ENCODE measurements around the gene GRK5. TPM values are rescaled to one million over a fixed set of nuclear protein-coding genes. Genes with fewer than 3 reads are reported as not detected.

GRK5 gene
- total RNA-seq, 1 donor from 2014 or later, result 21.3 TPM

DNA sequence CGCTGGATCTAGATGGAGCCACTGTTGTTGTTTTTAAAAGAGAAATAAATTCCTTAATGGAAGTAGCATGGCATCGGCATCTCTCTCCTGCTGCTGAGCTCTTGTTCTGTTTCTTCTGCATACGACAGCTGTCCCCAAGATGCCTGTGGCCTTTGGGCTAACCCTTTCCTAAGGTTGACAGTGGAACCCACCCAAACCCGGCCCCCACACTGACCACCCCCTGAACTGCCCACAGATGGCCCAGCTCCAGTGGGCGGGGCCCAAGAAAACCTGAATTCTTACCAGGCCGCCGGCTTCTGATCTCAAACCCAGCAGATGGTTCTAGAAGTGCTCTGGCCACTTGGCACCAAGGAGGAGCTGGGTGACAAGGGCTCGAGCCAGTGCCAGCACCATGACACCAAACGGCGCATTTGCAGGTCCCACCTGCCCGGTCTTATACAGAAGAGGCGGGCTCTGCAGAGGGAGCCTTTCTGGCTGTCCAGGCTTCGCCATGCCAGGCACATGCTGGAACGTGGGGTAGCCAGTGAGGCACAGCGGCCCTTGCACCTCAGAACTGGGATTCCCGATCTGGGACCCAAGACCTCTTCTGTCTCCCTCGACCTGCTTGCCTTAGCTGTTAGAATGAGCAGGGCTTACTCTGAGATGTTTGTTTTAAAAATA, 252.4 kb downstream of the GRK5 start:
- Mint-ChIP-seq H3K4me3 (no peak overlapping the region), H3K27ac (no peak overlapping the region), H3K4me1 (peaks cover 54% of the 10 kb centered on the region), H3K27me3 (no peaks in the 10 kb centered on the region), H3K36me3 (ENCODE audit: low read depth) (peaks cover 19% of the 10 kb centered on the region), H3K9me3 (no peaks in the 10 kb centered on the region)
- intact Hi-C loops (cut with micrococcal nuclease), result loop anchor here (5.0 kb wide), 3 partner anchors 82 to 153 kb away; partner anchors contain the start of genes RGS10 and TIAL1
- TF ChIP-seq, protein P1, sequence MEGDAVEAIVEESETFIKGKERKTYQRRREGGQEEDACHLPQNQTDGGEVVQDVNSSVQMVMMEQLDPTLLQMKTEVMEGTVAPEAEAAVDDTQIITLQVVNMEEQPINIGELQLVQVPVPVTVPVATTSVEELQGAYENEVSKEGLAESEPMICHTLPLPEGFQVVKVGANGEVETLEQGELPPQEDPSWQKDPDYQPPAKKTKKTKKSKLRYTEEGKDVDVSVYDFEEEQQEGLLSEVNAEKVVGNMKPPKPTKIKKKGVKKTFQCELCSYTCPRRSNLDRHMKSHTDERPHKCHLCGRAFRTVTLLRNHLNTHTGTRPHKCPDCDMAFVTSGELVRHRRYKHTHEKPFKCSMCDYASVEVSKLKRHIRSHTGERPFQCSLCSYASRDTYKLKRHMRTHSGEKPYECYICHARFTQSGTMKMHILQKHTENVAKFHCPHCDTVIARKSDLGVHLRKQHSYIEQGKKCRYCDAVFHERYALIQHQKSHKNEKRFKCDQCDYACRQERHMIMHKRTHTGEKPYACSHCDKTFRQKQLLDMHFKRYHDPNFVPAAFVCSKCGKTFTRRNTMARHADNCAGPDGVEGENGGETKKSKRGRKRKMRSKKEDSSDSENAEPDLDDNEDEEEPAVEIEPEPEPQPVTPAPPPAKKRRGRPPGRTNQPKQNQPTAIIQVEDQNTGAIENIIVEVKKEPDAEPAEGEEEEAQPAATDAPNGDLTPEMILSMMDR (IDR thresholded peaks at IDR 0.05), result no peak
- ChIA-PET CTCF (interaction anchor here (1.9 to 2.0 kb wide), 2 partner anchors 19 to 30 kb away, joined by 7 to 8 read pairs; no protein-coding TSS in a partner anchor), POLR2A (interaction anchor here (0.7 to 2.3 kb wide), 5 partner anchors 14 to 30 kb away, joined by 3 to 13 read pairs (median 4); no protein-coding TSS in a partner anchor)
- ATAC-seq (ENCODE audit: low read depth), result no peak
- no peak for DNase-seq

DNA sequence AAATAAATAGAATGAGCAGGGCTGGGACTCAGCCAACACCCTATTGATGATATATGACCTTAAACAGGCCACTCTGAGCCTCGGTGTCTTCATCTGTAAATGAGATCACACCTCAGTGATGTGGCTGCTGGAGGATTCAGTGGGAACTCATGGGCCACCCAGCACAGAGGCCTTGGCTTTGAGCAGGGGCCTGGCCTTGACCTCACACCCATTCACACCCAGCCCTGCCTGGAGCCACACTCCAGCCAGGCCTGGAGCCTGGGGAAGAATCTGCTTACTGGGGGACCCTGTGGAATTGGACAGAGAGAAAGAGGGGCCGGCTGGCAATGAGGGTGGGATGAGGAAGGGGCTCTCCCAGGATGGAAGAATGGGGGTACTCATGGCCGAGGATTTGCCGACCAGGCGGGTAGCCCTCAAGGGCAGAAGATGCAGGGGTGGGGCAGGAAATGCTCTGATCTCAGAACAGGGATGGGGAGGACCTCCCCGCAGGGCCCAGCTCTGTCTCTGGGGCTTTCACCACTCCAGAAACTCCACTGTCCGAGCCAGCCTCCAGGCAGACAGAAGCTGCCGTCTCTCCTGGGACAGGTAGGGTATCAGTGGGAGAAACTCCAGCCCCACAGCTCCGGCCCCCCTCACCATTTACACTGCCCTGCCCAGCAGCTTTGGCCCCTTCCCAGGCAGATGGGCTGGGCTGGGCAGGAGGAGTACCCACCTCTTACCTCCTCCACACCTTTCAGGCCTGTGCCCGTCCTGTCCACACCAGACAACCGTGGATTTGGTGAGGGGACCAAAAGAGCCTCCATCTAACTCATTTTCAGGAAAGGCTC, 253.2 kb downstream of the GRK5 start:
- H3K9me3 Mint-ChIP-seq, result no peaks in the 10 kb centered on the region
- no peak for ATAC-seq (ENCODE audit: low read depth)
- ChIA-PET POLR2A (interaction anchor here (0.6 to 2.3 kb wide), 6 partner anchors 16 to 82 kb away, joined by 3 to 21 read pairs (median 6); partner anchors contain the start of gene RGS10), CTCF (interaction anchor here (1.0 to 1.4 kb wide), 2 partner anchors 29 to 82 kb away, joined by 3 to 5 read pairs; partner anchors contain the start of gene RGS10)
- TF ChIP-seq, protein P1 (IDR thresholded peaks at IDR 0.05), result no peak
- H3K27ac Mint-ChIP-seq, result peak overlapping the region; percentile 46
- intact Hi-C loops (cut with micrococcal nuclease), result loop anchor here (1.0 to 5.0 kb wide), 4 partner anchors 18 to 153 kb away; partner anchors contain the start of gene RGS10
- H3K4me1 Mint-ChIP-seq, result peaks cover 46% of the 10 kb centered on the region
- H3K27me3 Mint-ChIP-seq, result peaks cover 4% of the 10 kb centered on the region
- H3K36me3 Mint-ChIP-seq (ENCODE audit: low read depth), result peaks cover 15% of the 10 kb centered on the region
- H3K4me3 Mint-ChIP-seq, result no peak overlapping the region
- DNase-seq, result no peak

DNA sequence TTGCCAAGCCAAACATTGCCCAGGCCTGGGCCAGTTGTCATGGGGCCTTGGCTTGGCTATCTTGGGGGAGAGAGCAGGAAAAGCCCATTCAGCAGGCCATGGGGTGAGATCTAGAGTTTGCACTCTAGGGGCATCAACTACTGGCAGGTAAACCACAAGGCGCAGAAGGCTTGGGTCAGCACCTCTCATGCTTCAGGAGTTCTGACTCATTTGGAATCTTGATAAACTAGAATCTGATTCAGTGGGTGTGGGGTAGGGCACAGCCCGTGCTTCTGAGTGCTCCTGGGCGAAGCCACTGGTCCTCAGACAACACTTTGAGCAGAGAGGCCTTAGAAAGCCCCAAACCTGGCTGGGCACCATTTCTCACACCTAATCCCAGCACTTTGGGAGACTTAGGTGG, 254.0 kb downstream of the GRK5 start:
- Mint-ChIP-seq H3K27me3 (peaks cover 7% of the 10 kb centered on the region), H3K4me3 (peak overlapping the region; percentile 33), H3K36me3 (ENCODE audit: low read depth) (peaks cover 12% of the 10 kb centered on the region), H3K9me3 (no peaks in the 10 kb centered on the region), H3K27ac (peak overlapping the region; percentile 78), H3K4me1 (peaks cover 39% of the 10 kb centered on the region)
- intact Hi-C loops (cut with micrococcal nuclease), result loop anchor here (1.0 to 5.0 kb wide), 4 partner anchors 17 to 154 kb away; partner anchors contain the start of gene RGS10
- TF ChIP-seq, protein P1 (IDR thresholded peaks at IDR 0.05), result no peak
- POLR2A ChIA-PET, result interaction anchor here (0.6 to 1.6 kb wide), 5 partner anchors 10 to 81 kb away, joined by 3 to 21 read pairs (median 4); partner anchors contain the start of gene RGS10
- ATAC-seq (ENCODE audit: low read depth) (peak; percentile 92), DNase-seq (no peak)
- CTCF ChIA-PET, result interaction anchor here (0.7 to 1.4 kb wide), 4 partner anchors 17 to 82 kb away, joined by 3 to 5 read pairs (median 4); partner anchors contain the start of gene RGS10

DNA sequence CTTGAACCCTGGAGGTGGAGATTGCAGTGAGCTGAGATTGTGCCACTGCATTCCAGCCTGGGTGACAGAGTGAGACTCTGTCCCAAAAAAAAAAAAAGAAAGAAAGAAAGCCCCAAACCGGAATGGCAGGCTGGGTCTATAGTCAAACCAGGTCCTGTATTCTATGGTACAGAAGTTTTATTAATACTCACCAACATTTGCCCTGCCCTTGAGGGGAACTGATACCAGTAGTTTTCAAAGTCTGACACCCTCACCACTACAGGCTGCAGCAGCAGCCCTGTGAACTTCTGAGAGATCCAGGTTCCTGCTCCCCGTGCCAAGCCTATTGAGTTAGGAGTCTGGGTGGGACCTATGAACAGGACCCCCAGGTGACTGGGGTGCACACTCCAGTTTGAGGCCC, 254.6 kb downstream of the GRK5 start:
- CTCF ChIA-PET, result interaction anchor here (0.7 to 1.1 kb wide), 2 partner anchors 17 to 26 kb away, joined by 3 to 4 read pairs; no protein-coding TSS in a partner anchor

More for the DNA sequence above, 254.6 kb downstream of the GRK5 start:
- peak; percentile 79 for ATAC-seq (ENCODE audit: low read depth)
- Mint-ChIP-seq H3K27me3 (peaks cover 7% of the 10 kb centered on the region), H3K4me3 (peak overlapping the region; percentile 33), H3K9me3 (no peaks in the 10 kb centered on the region), H3K27ac (peak overlapping the region; percentile 78), H3K4me1 (peaks cover 38% of the 10 kb centered on the region), H3K36me3 (ENCODE audit: low read depth) (peaks cover 12% of the 10 kb centered on the region)
- TF ChIP-seq, protein P1 (IDR thresholded peaks at IDR 0.05), result no peak
- intact Hi-C loops (cut with micrococcal nuclease), result loop anchor here (1.0 to 5.0 kb wide), 6 partner anchors 9 to 155 kb away; partner anchors contain the start of gene RGS10
- POLR2A ChIA-PET, result interaction anchor here (0.6 to 1.6 kb wide), 4 partner anchors 9 to 255 kb away, joined by 3 to 21 read pairs (median 4); partner anchors contain the start of gene GRK5
- DNase-seq, result no peak

All from activated B cell treated with CpG ODN at 0.5 μM for 24 hours (primary cell).